Measurements from ENCODE around the gene STAM. TPM values are rescaled to one million over a fixed set of nuclear protein-coding genes. Genes with fewer than 3 reads are reported as not detected.

Gene STAM
- total and polyA plus RNA-seq, 10 donors = 5.6 to 28.6 (median 20.3) TPM

- Histone ChIP-seq H3K36me3 (no peaks in the 10 kb centered on the region), H3K9me3 (no peaks in the 10 kb centered on the region), H3K27me3 (replicated peaks in 1 of 7) (no peaks in the 10 kb centered on the region), H3K27ac (no peak overlapping the region), H3K4me3 (no peak overlapping the region), H3K4me1 (peaks cover 0 to 16% (median 4%) of the 10 kb centered on the region in 6 donors)
- intact Hi-C loops (cut with DNase I; ENCODE audit: low total_unique reads) = no loop called here
- DNase-seq = no peak
- WGBS, 5 donors = 69 to 79% (median 72%) methylated on average over 4 of the region's 4 CpGs
- TF ChIP-seq POLR2AphosphoS5 (IDR thresholded peaks at IDR 0.05) (no peak), CTCF (IDR thresholded peaks at IDR 0.05 in 8 of 11, conservative IDR thresholded peaks at IDR 0.05 in 3 of 11) (no peak), POLR2A (IDR thresholded peaks at IDR 0.05) (no peak)
Measured at GRCh38 chr10:17731331-17732020, 87.5 kb downstream of the STAM start.

GRCh38 chr10:17733620-17734019, 89.7 kb downstream of the STAM start:
- Histone ChIP-seq H3K9me3 (no peaks in the 10 kb centered on the region), H3K4me3 (no peak overlapping the region), H3K27me3 (replicated peaks in 1 of 7) (no peaks in the 10 kb centered on the region), H3K4me1 (peaks cover 0 to 25% (median 12%) of the 10 kb centered on the region in 6 donors), H3K36me3 (no peaks in the 10 kb centered on the region), H3K27ac (no peak overlapping the region)
- 93 to 97% (median 95%) methylated on average over 6 of the region's 6 CpGs for WGBS, 5 donors
- TF ChIP-seq POLR2AphosphoS5 (IDR thresholded peaks at IDR 0.05) (no peak), POLR2A (IDR thresholded peaks at IDR 0.05) (no peak), CTCF (IDR thresholded peaks at IDR 0.05 in 8 of 11, conservative IDR thresholded peaks at IDR 0.05 in 3 of 11) (no peak)
- intact Hi-C loops (cut with DNase I; ENCODE audit: low total_unique reads) = no loop called here
- DNase-seq = no peak

GRCh38 chr10:17734432-17735080, 90.6 kb downstream of the STAM start:
- Histone ChIP-seq H3K4me1 (peaks cover 0 to 25% (median 12%) of the 10 kb centered on the region in 6 donors), H3K9me3 (no peaks in the 10 kb centered on the region), H3K36me3 (no peaks in the 10 kb centered on the region), H3K27me3 (replicated peaks in 1 of 7) (no peaks in the 10 kb centered on the region), H3K4me3 (no peak overlapping the region), H3K27ac (peak overlapping the region in 5 of 8 donors; percentile 7 to 70 (median 57))
- WGBS, 5 donors = 76 to 86% (median 81%) methylated on average over 9 of the region's 9 CpGs
- no peak for DNase-seq
- intact Hi-C loops (cut with DNase I; ENCODE audit: low total_unique reads) = no loop called here
- no peak for TF ChIP-seq CTCF (IDR thresholded peaks at IDR 0.05 in 8 of 11, conservative IDR thresholded peaks at IDR 0.05 in 3 of 11)
- no peak for TF ChIP-seq POLR2A (IDR thresholded peaks at IDR 0.05)
- no peak for TF ChIP-seq POLR2AphosphoS5 (IDR thresholded peaks at IDR 0.05)

Measured in spleen (tissue), 11 donors.